Panc1 (cell line): ENCODE measurements around the gene C9orf43. TPM values are rescaled to one million over a fixed set of nuclear protein-coding genes. Genes with fewer than 3 reads are reported as not detected.
"Not testable (repeated sequence)": the region's sequence is repeated elsewhere in the genome, so short reads cannot be mapped to it uniquely, and the experiment has no call there.

Experiments
- ATAC-seq: fragments of 200-7000 bp; cut with Tn5 transposase; 2 replicates; pipeline ENCODE4 v1.9.1; 2020; ENCODE audit warnings: mild to moderate bottlenecking, moderate library complexity
- BruUV-seq: library from RNA; stranded (reverse); fragments of 400-500 nt; replicated peaks from 2 replicates; lab custom pipeline; 2021; lab: Mats Ljungman, UMichigan
- CTCF ChIA-PET: fragments of 300-600 bp; sonication (Branson Sonifier 250); formaldehyde crosslinking; loops from one replicate; lab custom pipeline; 2022; ENCODE audit warnings: antibody characterized with exemption; lab: Charles Lee
- POLR2A ChIA-PET: fragments of 300-600 bp; sonication (Branson Sonifier 250); formaldehyde crosslinking; loops from one replicate; lab custom pipeline; 2022; ENCODE audit warnings: antibody characterized with exemption; lab: Charles Lee
- DNase-seq: peaks from one replicate; pipeline ENCODE4 v3.0.0-alpha.2; 2010; ENCODE audit warnings: low read depth, low spot score
- H3K27ac ChIP-seq: 2 replicates; pipeline ENCODE4 v1.5.1; 2011; ENCODE audit warnings: mild to moderate bottlenecking, low read length, inconsistent platforms
- H3K27me3 ChIP-seq: fragments of 200-500 bp; sonication (Bioruptor generic); 2 replicates; pipeline ENCODE4 v1.6.0; 2014; ENCODE audit warnings: low read length, inconsistent platforms; ENCODE audit not compliant: control insufficient read depth, insufficient read depth
- H3K36me3 ChIP-seq: fragments of 200-500 bp; sonication (Bioruptor generic); 2 replicates; pipeline ENCODE4 v1.5.1; 2014; ENCODE audit warnings: inconsistent platforms, mild to moderate bottlenecking, low read length, moderate library complexity; ENCODE audit not compliant: control insufficient read depth, insufficient read depth
- H3K4me1 ChIP-seq: 2 replicates; pipeline ENCODE4 v1.5.1; 2011; ENCODE audit warnings: inconsistent platforms, mild to moderate bottlenecking, low read length, moderate library complexity; ENCODE audit not compliant: control insufficient read depth, insufficient read depth
- H3K4me3 ChIP-seq, 2 experiments: 2 replicates each; pipeline ENCODE4 v1.5.1; 2011 to 2012; ENCODE audit warnings: low read depth in 2 of 2, low read length in 2 of 2, mild to moderate bottlenecking in 2 of 2, inconsistent platforms in 1 of 2, moderate library complexity in 1 of 2
- H3K9me3 ChIP-seq: fragments of 200-500 bp; sonication (Bioruptor generic); 2 replicates; pipeline ENCODE4 v1.5.1; 2014; ENCODE audit warnings: low read depth, mild to moderate bottlenecking, inconsistent platforms, low read length, moderate library complexity; ENCODE audit not compliant: control insufficient read depth, insufficient read depth
- CTCF ChIP-seq: fragments of 450-650 bp; IDR thresholded peaks from 2 replicates; pipeline ENCODE4 v1.5.1; 2017; ENCODE audit warnings: mild to moderate bottlenecking
- POLR2AphosphoS5 ChIP-seq: IDR thresholded peaks from 2 replicates; pipeline ENCODE4 v1.6.1; 2012; ENCODE audit warnings: mild to moderate bottlenecking, low read depth, low read length, moderate library complexity
- REST ChIP-seq, 2 experiments: IDR thresholded peaks; 2 replicates each; pipeline ENCODE4 v1.6.1; 2011 to 2012; ENCODE audit warnings: low read depth in 2 of 2, control low read depth in 1 of 2, low read length in 1 of 2, mild to moderate bottlenecking in 1 of 2, moderate library complexity in 1 of 2; ENCODE audit not compliant: insufficient read depth in 1 of 2
- SIN3A ChIP-seq: IDR thresholded peaks from 2 replicates; pipeline ENCODE4 v1.6.1; 2012; ENCODE audit warnings: low read depth, mild to moderate bottlenecking, low read length, moderate library complexity, borderline replicate concordance; ENCODE audit not compliant: insufficient read depth
- TCF7L2 ChIP-seq: IDR thresholded peaks from 2 replicates; pipeline ENCODE4 v1.6.1; 2011; ENCODE audit warnings: mild to moderate bottlenecking, low read depth, low read length, inconsistent platforms
- in situ Hi-C: cut with HindIII; loops from 2 replicates; pipeline ENCODE4 v1.10.0; 2016; ENCODE audit warnings: low sequenced_read_pairs, low pct_unique_long_range_greater_than_20kb
- intact Hi-C: fragments of 100-400 bp; cut with micrococcal nuclease; formaldehyde crosslinking; loops from one replicate; pipeline ENCODE4 v1.10.0; 2022; ENCODE audit not compliant: unreplicated experiment
- total RNA-seq: library from RNA; stranded (reverse); gene quantifications from one replicate; pipeline ENCODE4 v1.2.1, GENCODE V29; 2021; ENCODE audit not compliant: unreplicated experiment

Gene C9orf43
- total RNA-seq, 1 experiment from 2014 or later = 1.2 TPM

- in situ Hi-C loops, DNase-seq, POLR2A ChIA-PET, CTCF ChIA-PET, H3K27ac ChIP-seq, H3K36me3 ChIP-seq, intact Hi-C loops, BruUV-seq, H3K4me3 ChIP-seq, H3K9me3 ChIP-seq, H3K27me3 ChIP-seq, ATAC-seq, H3K4me1 ChIP-seq: not testable (repeated sequence)
These were observed 31.3 kb upstream of the C9orf43 start for GRCh38 chr9:113379094-113379828.

- H3K36me3 ChIP-seq, H3K27me3 ChIP-seq, H3K9me3 ChIP-seq, H3K27ac ChIP-seq, CTCF ChIA-PET, H3K4me3 ChIP-seq, intact Hi-C loops, POLR2A ChIA-PET, H3K4me1 ChIP-seq, DNase-seq, BruUV-seq, in situ Hi-C loops, ATAC-seq: not testable (repeated sequence)
These were observed 30.7 kb upstream of the C9orf43 start for GRCh38 chr9:113379829-113380210.

- BruUV-seq = no TSS peak
- no peaks in the 10 kb centered on the region for H3K27me3 ChIP-seq
- DNase-seq (no peak), ATAC-seq (no peak)
- no peak overlapping the region for H3K4me3 ChIP-seq
- ChIA-PET POLR2A (no interaction called here), CTCF (no interaction called here)
- H3K9me3 ChIP-seq = no peaks in the 10 kb centered on the region
- TF ChIP-seq CTCF = no peak
- TF ChIP-seq TCF7L2 = no peak
- TF ChIP-seq POLR2AphosphoS5 = no peak
- no peak for TF ChIP-seq SIN3A
- TF ChIP-seq REST (IDR thresholded peaks at IDR 0.05; ENCODE audit: insufficient read depth in 1 of 2, low read depth in 2 of 2, low read length in 1 of 2) = no peak
- no peak overlapping the region for H3K27ac ChIP-seq
- H3K4me1 ChIP-seq = no peaks in the 10 kb centered on the region; the same call in 1 of the 2 replicates
- in situ Hi-C loops = no loop called here
- intact Hi-C loops = no loop called here
- H3K36me3 ChIP-seq = no peaks in the 10 kb centered on the region; the same call in 1 of the 2 replicates
These were observed 29.6 kb upstream of the C9orf43 start for GRCh38 chr9:113380869-113381378.

- intact Hi-C loops, DNase-seq, in situ Hi-C loops, BruUV-seq, POLR2A ChIA-PET, H3K36me3 ChIP-seq, H3K9me3 ChIP-seq, H3K4me1 ChIP-seq, H3K27me3 ChIP-seq, H3K4me3 ChIP-seq, CTCF ChIA-PET, ATAC-seq, H3K27ac ChIP-seq: not testable (repeated sequence)
These were observed 29.1 kb upstream of the C9orf43 start for GRCh38 chr9:113381441-113381840.
